Measurements from ENCODE around the gene FAM124A. TPM values are rescaled to one million over a fixed set of nuclear protein-coding genes. Genes with fewer than 3 reads are reported as not detected.

FAM124A gene
- total RNA-seq (2014; rRNA removed; shearing (Covaris generic)) (not detected in 2 replicates), total RNA-seq (2022) (0.44 and 0.48 TPM in 2 replicates), Bru-seq, nascent RNA (percentile 28 among the genes with signal in this experiment), BruChase-seq, experiment 1, labeled RNA remaining after a 6-hour chase (percentile 19 among the genes with signal in this experiment), BruChase-seq, experiment 2, labeled RNA remaining after a 2-hour chase (percentile 28 among the genes with signal in this experiment)
- long read RNA-seq, full-length matches to known transcripts = 1 of 1 reads
- long read RNA-seq, partial matches to known transcripts = 0 of 1 reads
- long read RNA-seq, other reads (novel, unspliced or antisense) = 0 of 1 reads

- Histone ChIP-seq H3K4me2 (ENCODE audit: low read length) (peak within 1 kb of the TSS; percentile 86), H3K79me2 (ENCODE audit: insufficient read depth, low read depth, low read length) (no peaks in the 10 kb centered on the region), H3K4me1 (ENCODE audit: insufficient read depth, low read length, poor library complexity, severe bottlenecking) (peaks cover 5% of the 10 kb centered on the region), H2AFZ (ENCODE audit: low read length) (peak within 1 kb of the TSS; percentile 72; the same call in 1 of the 2 replicates), H3K9me2 (ENCODE audit: insufficient read depth, low read length) (no peaks in the 10 kb centered on the region), H4K20me1 (ENCODE audit: insufficient read depth, low read length) (no peaks in the 10 kb centered on the region), H3K36me3 (ENCODE audit: insufficient read depth, low read length) (no peaks in the 10 kb centered on the region), H3K9me3 (ENCODE audit: low read length) (no peaks in the 10 kb centered on the region), H3K27ac (ENCODE audit: low read depth, low read length, poor library complexity, severe bottlenecking) (no peak within 1 kb of the TSS), H3K4me3 (ENCODE audit: low read depth, low read length, poor library complexity, severe bottlenecking) (peak within 1 kb of the TSS; percentile 68)
- intact Hi-C loops (cut with micrococcal nuclease; ENCODE audit: unreplicated experiment) = loop anchor here (5.0 kb wide), 1 partner anchor 65 kb away; no protein-coding TSS in a partner anchor
- DNase-seq (ENCODE audit: low spot score) = peak; percentile 43
- BruUV-seq (replicated peaks) = no TSS peak
- TF ChIP-seq EZH2phosphoT487 (IDR thresholded peaks at IDR 0.05; ENCODE audit: borderline replicate concordance, low read depth, low read length) = no peak
- 0 out of 2 replicates have a peak, but pooled peaks have one; percentile 16 for TF ChIP-seq CTCF (conservative IDR thresholded peaks at IDR 0.05; ENCODE audit: low read length)
- ChIA-PET CTCF (ENCODE audit: unreplicated experiment) (no interaction called here), POLR2A (no interaction called here)
These were observed at the start of gene FAM124A for GRCh38 chr13:51222037-51222685. Gene FAM124A (plus strand): TSS chr13:51222398. CDS start chr13:51222502, 104 bp downstream.

- Histone ChIP-seq H3K4me2 (ENCODE audit: low read length) (no peak overlapping the region), H4K20me1 (ENCODE audit: insufficient read depth, low read length) (no peaks in the 10 kb centered on the region), H3K27ac (ENCODE audit: low read depth, low read length, poor library complexity, severe bottlenecking) (no peak overlapping the region), H3K36me3 (ENCODE audit: insufficient read depth, low read length) (no peaks in the 10 kb centered on the region), H3K9me3 (ENCODE audit: low read length) (no peaks in the 10 kb centered on the region), H3K4me1 (ENCODE audit: insufficient read depth, low read length, poor library complexity, severe bottlenecking) (no peaks in the 10 kb centered on the region), H3K79me2 (ENCODE audit: insufficient read depth, low read depth, low read length) (no peaks in the 10 kb centered on the region), H2AFZ (ENCODE audit: low read length) (no peak overlapping the region), H3K4me3 (ENCODE audit: low read depth, low read length, poor library complexity, severe bottlenecking) (no peak overlapping the region), H3K9me2 (ENCODE audit: insufficient read depth, low read length) (no peaks in the 10 kb centered on the region)
- POLR2A ChIA-PET = no interaction called here
- intact Hi-C loops (cut with micrococcal nuclease; ENCODE audit: unreplicated experiment) = no loop called here
- CTCF ChIA-PET (ENCODE audit: unreplicated experiment) = no interaction called here
- BruUV-seq (replicated peaks) = no TSS peak
- no peak for TF ChIP-seq EZH2phosphoT487 (IDR thresholded peaks at IDR 0.05; ENCODE audit: borderline replicate concordance, low read depth, low read length)
- no peak for DNase-seq (ENCODE audit: low spot score)
These were observed 47.2 kb upstream of the FAM124A start for GRCh38 chr13:51175021-51175420.

- TF ChIP-seq CTCF (conservative IDR thresholded peaks at IDR 0.05; ENCODE audit: low read length) = no peak
- TF ChIP-seq EZH2phosphoT487 (IDR thresholded peaks at IDR 0.05; ENCODE audit: borderline replicate concordance, low read depth, low read length) = no peak
- Histone ChIP-seq H3K27ac (ENCODE audit: low read depth, low read length, poor library complexity, severe bottlenecking) (no peak overlapping the region), H3K4me3 (ENCODE audit: low read depth, low read length, poor library complexity, severe bottlenecking) (no peak overlapping the region), H2AFZ (ENCODE audit: low read length) (no peak overlapping the region), H3K4me2 (ENCODE audit: low read length) (no peak overlapping the region), H3K9me2 (ENCODE audit: insufficient read depth, low read length) (no peaks in the 10 kb centered on the region), H3K9me3 (ENCODE audit: low read length) (no peaks in the 10 kb centered on the region), H3K4me1 (ENCODE audit: insufficient read depth, low read length, poor library complexity, severe bottlenecking) (no peaks in the 10 kb centered on the region), H3K79me2 (ENCODE audit: insufficient read depth, low read depth, low read length) (no peaks in the 10 kb centered on the region), H3K36me3 (ENCODE audit: insufficient read depth, low read length) (no peaks in the 10 kb centered on the region), H4K20me1 (ENCODE audit: insufficient read depth, low read length) (no peaks in the 10 kb centered on the region)
- ChIA-PET CTCF (ENCODE audit: unreplicated experiment) (no interaction called here), POLR2A (no interaction called here)
- no peak for DNase-seq (ENCODE audit: low spot score)
- no TSS peak for BruUV-seq (replicated peaks)
- intact Hi-C loops (cut with micrococcal nuclease; ENCODE audit: unreplicated experiment) = no loop called here
These were observed 46.6 kb upstream of the FAM124A start for GRCh38 chr13:51175639-51176038.

All from OCI-LY7 (cell line).